Measurements from ENCODE around the gene OR4F6.
"Not testable (repeated sequence)": the region's sequence is repeated elsewhere in the genome, so short reads cannot be mapped to it uniquely, and the experiment has no call there.

Gene OR4F6, protein sequence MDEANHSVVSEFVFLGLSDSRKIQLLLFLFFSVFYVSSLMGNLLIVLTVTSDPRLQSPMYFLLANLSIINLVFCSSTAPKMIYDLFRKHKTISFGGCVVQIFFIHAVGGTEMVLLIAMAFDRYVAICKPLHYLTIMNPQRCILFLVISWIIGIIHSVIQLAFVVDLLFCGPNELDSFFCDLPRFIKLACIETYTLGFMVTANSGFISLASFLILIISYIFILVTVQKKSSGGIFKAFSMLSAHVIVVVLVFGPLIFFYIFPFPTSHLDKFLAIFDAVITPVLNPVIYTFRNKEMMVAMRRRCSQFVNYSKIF

GRCh38 chr15:101803209-101803608, at the start of gene OR4F6:
Gene OR4F6 (plus strand): TSS chr15:101803509. CDS start chr15:101805720, 2,211 bp downstream.
- no peak for DNase-seq

DNA sequence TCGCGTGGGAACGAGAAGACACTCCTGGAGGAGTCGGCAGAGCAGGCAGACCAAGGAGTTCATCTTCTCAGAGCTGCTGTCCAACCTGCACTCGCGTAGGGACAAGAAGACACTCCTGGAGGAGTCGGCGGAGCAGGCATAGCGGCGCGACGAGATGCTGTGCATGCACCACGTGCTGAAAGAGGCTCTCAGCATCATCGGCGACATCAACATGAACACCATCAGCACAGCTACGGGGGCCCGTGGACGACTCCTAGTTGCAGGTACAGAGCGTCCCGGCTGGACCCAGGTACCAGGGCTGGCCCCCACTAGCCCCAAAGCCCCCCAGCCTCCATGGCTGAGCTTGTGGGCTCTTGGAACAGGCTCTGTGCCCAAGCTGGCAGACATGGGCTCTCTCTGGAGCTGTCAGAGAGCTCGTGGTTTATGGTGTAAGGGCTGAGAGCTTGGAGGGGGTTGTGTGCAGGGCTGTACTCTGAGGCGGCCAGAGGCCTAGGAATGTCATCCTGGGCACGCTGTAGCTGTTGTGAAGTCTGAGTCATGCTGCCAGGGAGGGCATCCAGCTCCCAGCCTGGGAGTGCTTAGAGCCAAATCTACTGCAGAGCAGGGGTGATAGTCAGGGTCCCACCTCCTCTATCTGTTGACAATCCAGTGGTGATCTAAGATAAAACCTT, 38.5 kb upstream of the OR4F6 start:
- DNase-seq = not testable (repeated sequence)

GRCh38 chr15:101765340-101765671, 38.0 kb upstream of the OR4F6 start:
- DNase-seq = not testable (repeated sequence)

- DNase-seq = no peak
Measured at GRCh38 chr15:101765772-101766456, 37.4 kb upstream of the OR4F6 start.

DNA sequence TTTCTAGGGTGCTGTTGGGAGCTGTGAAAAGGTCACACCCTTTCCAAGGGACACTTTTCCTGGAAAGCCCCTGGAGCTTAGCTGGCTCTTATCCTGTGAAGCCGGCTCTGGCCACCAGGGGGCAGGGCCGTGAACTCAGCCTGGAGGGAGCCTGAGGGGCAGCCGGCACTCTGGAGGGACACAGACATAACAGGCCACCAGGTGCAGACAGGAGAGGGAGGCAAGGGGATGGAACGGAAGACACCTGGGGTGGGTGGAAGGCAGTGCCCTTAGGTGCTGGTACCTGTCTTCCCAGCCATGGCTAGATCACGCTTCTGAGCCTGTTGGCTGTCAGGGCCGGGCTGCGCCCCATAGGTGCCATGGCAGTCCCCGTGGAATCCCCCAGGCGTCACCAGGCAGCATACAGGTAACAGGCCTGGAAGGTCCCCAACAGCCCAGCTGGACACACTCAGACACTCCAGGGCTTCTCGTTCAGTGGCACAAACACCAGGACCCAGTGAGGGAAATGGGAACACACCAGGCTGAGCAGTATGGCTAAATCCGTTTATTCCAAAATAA, 36.1 kb upstream of the OR4F6 start:
- not testable (repeated sequence) for DNase-seq

GRCh38 chr15:101772921-101773320, 30.4 kb upstream of the OR4F6 start:
- DNase-seq = no peak

DNA sequence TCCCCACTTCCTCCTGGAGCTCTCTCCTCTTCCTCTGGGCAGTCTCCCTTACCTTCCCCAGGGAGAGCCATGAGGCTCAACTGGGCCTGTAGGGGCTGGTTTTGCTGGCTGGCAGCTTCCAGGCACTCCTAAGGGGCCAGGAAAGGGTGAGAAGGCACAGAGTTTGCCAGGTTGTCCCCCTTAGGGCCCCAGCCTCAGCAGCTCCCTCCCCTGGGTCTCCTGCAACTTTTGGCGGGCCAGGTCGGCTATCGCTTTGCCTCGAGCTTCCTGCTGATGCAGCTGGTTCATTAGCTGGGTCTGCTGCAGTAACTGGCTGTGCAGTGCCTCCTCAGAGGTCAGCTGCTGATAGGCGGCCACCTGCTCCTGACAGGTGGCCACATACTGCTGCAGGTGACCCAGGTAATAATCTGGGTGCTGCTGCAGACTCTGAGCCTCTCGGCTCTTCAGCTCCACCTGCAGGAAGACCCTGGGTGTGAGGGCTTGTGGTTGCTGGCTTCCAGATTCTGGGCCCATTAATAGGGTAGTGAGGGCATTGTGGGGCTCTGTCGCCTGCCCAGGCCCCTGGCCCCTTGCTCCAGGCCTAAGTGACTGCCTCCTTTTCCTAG, 29.7 kb upstream of the OR4F6 start:
- DNase-seq = no peak

DNA sequence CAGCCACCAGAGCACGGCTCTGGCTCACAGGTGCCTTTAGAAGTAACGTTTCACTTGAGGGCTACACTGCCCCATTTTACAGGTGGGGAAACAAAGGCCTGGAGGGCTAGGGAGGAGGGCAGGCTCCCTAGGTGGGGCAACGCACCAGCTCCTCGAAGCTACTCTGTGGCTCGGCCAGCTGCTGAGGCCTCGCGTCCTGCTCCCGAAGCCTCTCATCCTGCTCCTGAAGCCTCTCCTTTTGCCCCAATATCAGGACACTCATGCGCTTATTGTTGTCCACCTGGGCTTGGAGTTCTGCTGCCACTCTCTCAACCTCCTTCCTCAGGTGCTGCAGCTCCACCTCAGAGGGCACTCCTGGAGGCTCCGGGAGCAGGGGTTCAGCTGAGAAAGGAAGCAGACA, 28.2 kb upstream of the OR4F6 start:
- DNase-seq = no peak

GRCh38 chr15:101778576-101778975, 24.7 kb upstream of the OR4F6 start:
- DNase-seq = not testable (repeated sequence)

DNA sequence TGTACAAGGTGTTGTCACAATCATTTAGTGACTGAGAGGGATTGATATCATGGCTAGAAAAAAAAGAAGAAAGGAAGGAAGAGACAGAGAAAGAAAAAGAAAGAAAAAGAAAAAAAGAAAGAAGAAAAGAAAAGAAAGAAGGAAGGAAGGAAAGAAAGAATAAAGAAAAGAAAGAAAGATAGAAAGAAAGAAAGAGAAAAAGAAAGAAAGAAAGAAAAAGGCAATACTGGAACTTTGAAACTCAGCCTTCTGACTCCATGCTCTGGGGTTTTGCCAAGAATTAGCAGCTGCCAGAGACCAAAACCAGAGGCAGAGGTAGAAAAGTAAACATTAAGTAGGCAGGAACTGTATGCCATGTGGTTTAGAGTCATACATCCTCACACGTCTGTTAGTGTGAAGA, 23.1 kb upstream of the OR4F6 start:
- not testable (repeated sequence) for DNase-seq

- no peak for DNase-seq
Measured at GRCh38 chr15:101781928-101782327, 21.4 kb upstream of the OR4F6 start.

DNA sequence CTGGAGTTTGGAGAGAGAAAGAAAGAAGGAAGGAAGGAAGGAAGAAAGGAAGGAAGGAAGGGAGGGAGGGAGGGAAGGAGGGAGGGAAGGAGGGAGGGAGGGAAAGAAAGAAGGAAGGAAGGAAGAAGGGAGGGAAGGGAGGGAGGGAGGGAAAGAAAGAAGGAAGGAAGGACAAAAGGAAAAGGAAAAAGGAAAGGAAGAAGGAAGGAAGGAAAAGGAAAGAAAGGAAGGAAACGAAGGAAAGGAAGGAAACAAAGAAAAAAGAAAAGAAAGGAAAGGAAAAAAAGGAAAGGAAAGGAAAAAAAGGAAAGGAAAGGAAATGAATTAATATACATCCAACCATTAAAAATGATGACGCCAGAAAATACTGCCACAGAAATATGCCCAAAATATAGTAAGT, 18.7 kb upstream of the OR4F6 start:
- no peak for DNase-seq

DNA sequence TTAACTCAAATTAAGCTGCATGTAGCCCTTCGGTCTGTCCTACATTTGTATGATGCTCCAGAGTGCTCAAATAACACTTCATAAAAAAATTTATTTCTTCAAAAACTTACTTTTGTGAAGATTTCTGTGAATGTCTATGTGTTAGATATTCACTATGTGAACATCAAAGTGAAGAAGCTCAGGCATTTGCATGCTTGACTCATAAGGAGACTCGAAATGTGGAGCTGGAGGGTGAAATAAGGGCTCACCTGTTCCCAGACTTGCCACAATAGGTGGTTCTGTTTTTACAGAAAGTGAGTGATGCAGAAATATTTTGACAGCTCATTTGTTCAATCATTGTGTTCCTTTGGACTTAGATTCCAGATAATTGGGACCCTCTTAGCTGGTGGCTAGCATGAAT, 16.9 kb upstream of the OR4F6 start:
- not testable (repeated sequence) for DNase-seq

DNA sequence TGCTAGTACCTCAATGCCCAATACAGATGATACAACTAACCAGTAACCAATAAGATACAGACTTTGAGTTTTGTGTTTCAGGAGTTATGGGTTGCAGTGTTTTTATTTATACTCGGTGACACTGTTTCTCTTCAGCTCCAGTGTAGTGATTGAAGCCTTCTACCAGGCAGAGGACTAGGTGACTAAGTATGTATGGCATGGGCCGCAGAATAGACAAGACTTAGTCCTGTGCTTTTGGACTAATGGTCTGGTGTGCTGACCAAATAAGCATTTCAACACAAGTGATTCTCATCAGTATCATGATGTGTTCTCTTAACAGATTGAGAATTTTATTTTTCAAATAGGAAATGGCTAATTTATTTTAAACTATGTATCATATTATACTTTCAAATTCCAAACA, 15.3 kb upstream of the OR4F6 start:
- DNase-seq = not testable (repeated sequence)

DNA sequence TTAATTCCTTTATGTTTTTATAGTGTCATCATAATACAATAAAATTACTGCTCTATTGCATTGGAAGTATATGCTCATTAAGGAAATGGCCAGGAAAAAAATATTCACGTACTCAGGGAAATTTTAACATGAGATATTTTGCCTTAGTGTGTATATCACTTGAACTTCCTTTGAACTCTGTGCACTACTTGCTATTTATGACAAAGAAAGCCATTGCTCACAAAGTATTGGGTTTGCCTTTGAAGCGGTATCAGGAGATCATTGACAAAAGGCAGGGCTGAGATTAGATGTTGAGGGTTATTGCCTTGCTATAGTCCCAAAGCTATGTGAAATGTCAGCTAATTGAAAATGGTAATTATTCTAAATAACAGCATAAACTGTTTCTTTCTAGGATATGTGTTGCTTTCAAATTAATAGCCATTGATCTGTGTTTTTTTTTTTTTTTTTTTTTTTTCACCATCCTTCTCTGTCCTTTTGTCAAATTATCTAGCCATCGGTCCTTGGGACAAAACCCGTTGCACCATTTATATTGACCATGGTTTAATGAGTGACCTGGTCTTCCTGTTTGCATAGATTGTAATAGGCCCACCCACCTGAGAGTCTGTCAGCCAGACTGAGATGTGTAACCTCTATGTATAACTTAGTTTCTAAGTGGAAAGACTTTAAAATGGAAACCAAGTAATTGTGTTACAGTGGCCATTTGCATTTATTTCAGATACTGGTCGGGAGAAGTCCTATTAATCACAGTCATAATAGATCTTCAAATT, 14.6 kb upstream of the OR4F6 start:
- DNase-seq = not testable (repeated sequence)

DNA sequence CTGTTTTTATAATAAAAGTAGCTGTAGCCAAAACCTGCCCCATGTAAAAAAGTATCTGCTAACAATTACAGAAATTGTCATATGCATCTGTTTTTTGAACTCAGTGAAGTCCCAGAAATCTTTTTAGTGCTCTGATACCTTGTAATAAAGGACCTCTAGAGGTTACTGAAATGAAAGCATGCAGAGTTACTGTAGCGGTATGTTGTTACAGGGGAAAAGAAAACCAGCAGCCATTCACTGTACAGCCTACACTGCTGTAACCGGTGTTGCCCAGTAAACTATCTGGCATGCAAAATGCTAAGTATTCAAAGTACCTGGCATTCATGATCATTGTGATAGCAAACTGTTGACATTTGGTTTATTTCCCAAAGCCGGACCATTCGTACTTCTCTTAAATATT, 12.6 kb upstream of the OR4F6 start:
- not testable (repeated sequence) for DNase-seq

- DNase-seq = not testable (repeated sequence)
Measured at GRCh38 chr15:101793981-101794380, 9.3 kb upstream of the OR4F6 start.

GRCh38 chr15:101795455-101795854, 7.9 kb upstream of the OR4F6 start:
- DNase-seq = no peak

DNA sequence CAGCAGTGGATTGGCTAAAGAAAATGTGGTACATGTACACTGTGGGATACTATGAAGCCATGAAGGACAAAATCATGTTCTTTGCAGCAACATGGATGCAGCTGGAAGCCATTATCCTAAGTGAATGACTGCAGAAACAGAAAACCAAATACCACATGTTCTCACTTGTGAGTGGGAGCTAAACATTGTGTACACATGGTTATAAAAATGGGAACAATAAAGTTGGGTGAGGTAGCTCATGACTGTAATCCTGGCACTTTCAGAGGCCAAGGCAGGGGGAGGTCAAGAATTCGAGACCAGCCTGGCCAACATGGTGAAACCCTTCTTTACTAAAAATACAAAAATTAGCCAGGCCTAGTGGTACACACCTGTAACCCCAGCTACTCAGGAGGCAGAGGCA, 3.6 kb upstream of the OR4F6 start:
- no peak for DNase-seq

DNA sequence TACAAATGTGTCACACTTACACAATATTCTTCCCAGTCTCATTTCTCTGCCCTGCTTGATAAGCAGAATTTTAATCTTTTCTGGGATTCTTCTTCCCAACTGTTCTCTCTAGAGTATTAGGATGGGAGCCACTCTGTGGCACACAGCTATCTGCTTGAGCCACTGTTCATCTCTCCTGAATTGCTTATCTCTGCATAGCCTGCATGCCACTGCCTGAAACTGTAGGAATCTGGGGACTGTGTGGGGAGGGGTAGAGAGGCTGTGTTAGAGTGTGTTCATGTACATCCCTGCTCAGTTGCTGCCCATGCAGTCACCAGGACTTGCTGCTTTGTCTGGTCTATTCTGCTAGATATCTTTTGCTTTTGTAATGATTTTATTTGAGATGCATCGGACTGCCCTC, 2.3 kb upstream of the OR4F6 start:
- DNase-seq = no peak

GRCh38 chr15:101803676-101804075, 367 bp downstream of the OR4F6 start:
- no peak for DNase-seq

- no peak for DNase-seq
Measured at GRCh38 chr15:101804375-101804774, 1.1 kb downstream of the OR4F6 start.

- DNase-seq = no peak
Measured at GRCh38 chr15:101804941-101805340, 1.6 kb downstream of the OR4F6 start.
